Measurements from ENCODE around the gene CYP4Z1. TPM values are rescaled to one million over a fixed set of nuclear protein-coding genes. Genes with fewer than 3 reads are reported as not detected.
"Not testable (repeated sequence)": the region's sequence is repeated elsewhere in the genome, so short reads cannot be mapped to it uniquely, and the experiment has no call there.

CYP4Z1 gene
- total RNA-seq, 2 donors from 2014 or later, result 1.4 to 1.5 TPM

- DNase-seq (ENCODE audit: low spot score); intact Hi-C loops (cut with DNase I): not testable (repeated sequence)
These were observed 57.8 kb downstream of the CYP4Z1 start for GRCh38 chr1:47124834-47125233.

DNA sequence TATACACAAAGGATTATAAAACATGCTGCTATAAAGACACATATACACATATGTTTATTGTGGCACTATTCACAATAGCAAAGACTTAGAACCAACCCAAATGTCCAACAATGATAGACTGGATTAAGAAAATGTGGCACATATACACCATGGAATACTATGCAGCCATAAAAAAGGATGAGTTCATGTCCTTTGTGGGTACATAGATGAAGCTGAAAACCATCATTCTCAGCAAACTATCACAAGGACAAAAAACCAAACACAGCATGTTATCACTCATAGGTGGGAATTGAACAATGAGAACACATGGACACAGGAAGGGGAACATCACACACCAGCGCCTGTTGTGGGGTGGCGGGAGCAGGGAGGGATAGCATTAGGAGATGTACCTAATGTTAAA lies 60.0 kb downstream of the CYP4Z1 start:
- intact Hi-C loops (cut with DNase I), result not testable (repeated sequence)

GRCh38 chr1:47128221-47128620 lies 61.2 kb downstream of the CYP4Z1 start:
- no peak for DNase-seq (ENCODE audit: low spot score)
- intact Hi-C loops (cut with DNase I), result no loop called here

More for the DNA sequence above, 60.0 kb downstream of the CYP4Z1 start:
- not testable (repeated sequence) for DNase-seq (ENCODE audit: low spot score)

DNA sequence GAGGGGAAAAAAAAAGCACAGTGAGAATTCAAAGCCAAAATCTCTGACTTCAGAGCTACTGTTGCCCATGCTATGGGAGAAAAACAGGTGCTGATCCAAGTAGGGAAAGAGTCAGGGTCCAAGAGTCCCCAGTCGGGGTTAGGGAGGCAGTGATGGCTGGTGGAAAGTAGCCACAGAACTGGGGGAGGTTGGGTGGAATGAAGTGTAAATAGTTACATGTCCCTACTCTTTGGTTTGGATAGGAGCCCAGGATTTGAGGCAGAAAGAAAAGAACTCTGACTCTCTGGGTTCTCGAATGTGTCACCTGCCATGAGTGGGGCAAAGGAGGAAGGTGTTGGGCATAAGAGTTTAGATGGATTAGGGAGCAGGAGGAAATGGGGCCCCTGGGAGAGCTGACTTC lies 61.8 kb downstream of the CYP4Z1 start:
- DNase-seq (ENCODE audit: low spot score); intact Hi-C loops (cut with DNase I): not testable (repeated sequence)

- intact Hi-C loops (cut with DNase I); DNase-seq (ENCODE audit: low spot score): not testable (repeated sequence)
These were observed 62.6 kb downstream of the CYP4Z1 start for GRCh38 chr1:47129489-47130230.

GRCh38 chr1:47132665-47133064 lies 65.6 kb downstream of the CYP4Z1 start:
- intact Hi-C loops (cut with DNase I), result not testable (repeated sequence)

GRCh38 chr1:47137198-47137597 lies 70.2 kb downstream of the CYP4Z1 start, which contains the start of gene CYP4A22:
Gene CYP4A22 (plus strand): TSS chr1:47137441. CDS start chr1:47137486, 45 bp downstream.
- no peak for DNase-seq (ENCODE audit: low spot score)
- intact Hi-C loops (cut with DNase I), result no loop called here

More at GRCh38 chr1:47132665-47133064, 65.6 kb downstream of the CYP4Z1 start:
- not testable (repeated sequence) for DNase-seq (ENCODE audit: low spot score)

- intact Hi-C loops (cut with DNase I), result no loop called here
- DNase-seq (ENCODE audit: low spot score), result no peak
These were observed 71.0 kb downstream of the CYP4Z1 start for GRCh38 chr1:47137925-47138615.

DNA sequence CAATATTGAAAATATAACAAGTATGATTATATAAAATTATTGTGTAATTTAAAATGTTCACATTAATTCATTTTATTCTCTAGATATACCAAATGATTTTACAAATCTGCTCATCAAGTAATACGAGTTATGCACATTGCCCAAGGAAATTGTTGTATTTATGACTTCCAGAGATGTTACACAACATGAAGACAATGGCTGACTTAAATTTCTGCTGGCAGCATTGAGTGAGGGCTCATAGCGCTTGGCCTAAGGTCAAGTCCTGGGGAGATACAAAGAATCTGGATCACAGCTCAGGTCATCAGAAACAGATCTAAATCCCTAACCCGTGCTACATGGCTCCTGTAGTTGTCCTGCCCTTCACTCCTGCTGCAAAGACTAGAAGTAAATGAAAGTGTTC lies 73.3 kb downstream of the CYP4Z1 start:
- DNase-seq (ENCODE audit: low spot score); intact Hi-C loops (cut with DNase I): not testable (repeated sequence)

DNA sequence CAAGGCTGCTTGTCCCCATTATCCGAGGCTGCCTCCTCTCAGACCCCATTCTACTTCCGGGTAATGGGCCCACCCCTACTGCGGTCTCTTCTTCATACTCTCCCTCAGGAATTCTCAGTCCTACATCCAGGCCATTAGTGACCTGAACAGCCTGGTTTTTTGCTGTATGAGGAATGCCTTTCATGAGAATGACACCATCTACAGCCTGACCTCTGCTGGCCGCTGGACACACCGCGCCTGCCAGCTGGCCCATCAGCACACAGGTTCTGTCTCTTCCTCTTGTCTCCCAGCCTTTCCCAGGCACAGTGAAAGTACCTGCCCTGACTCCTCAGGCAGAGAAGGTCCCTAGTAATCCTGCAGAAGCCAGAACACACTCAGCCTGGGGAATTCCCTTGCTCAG lies 76.6 kb downstream of the CYP4Z1 start:
- DNase-seq (ENCODE audit: low spot score); intact Hi-C loops (cut with DNase I): not testable (repeated sequence)

GRCh38 chr1:47146495-47146894 lies 79.5 kb downstream of the CYP4Z1 start:
- DNase-seq (ENCODE audit: low spot score); intact Hi-C loops (cut with DNase I): not testable (repeated sequence)

GRCh38 chr1:47147047-47147785 lies 80.2 kb downstream of the CYP4Z1 start:
- intact Hi-C loops (cut with DNase I), result no loop called here
- DNase-seq (ENCODE audit: low spot score), result no peak

GRCh38 chr1:47149162-47149561 lies 82.1 kb downstream of the CYP4Z1 start:
- DNase-seq (ENCODE audit: low spot score); intact Hi-C loops (cut with DNase I): not testable (repeated sequence)

DNA sequence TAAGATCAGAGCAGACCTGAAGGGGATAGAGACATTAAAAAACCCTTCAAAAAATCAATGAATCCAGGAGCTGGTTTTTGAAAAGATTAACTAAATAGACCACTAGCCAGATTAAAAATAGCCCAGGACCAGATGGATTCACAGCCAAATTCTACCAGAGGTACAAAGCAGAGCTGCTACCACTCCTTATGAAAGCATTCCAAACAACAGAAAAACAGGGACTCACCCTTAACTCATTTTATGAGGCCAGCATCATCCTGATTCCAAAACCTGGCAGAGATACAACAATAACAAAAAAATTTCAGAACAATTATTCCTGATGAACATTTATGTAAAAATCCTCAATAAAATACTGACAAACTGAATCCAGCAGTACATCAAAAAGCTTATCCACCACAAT lies 89.4 kb downstream of the CYP4Z1 start:
- intact Hi-C loops (cut with DNase I); DNase-seq (ENCODE audit: low spot score): not testable (repeated sequence)

GRCh38 chr1:47157957-47158356 lies 90.9 kb downstream of the CYP4Z1 start:
- intact Hi-C loops (cut with DNase I); DNase-seq (ENCODE audit: low spot score): not testable (repeated sequence)

DNA sequence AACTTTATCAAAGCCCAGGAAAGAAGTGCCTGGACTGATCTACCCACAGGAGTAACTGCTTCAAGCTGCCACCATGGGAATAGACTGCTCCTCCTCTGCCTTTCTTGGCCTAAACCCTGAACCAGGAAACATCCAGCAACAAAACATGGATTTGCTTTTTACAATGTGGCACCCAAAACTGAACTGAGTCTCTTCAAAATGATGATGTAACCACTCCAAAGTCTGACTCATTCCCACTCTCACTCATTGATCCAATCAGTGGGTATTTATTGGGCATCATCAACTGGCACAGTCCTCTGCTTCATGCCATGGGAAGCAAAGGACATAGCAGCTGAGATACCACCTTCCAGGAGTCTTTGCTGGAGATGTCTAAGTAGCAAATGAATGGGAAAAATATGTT lies 93.7 kb downstream of the CYP4Z1 start:
- DNase-seq (ENCODE audit: low spot score), result no peak

DNA sequence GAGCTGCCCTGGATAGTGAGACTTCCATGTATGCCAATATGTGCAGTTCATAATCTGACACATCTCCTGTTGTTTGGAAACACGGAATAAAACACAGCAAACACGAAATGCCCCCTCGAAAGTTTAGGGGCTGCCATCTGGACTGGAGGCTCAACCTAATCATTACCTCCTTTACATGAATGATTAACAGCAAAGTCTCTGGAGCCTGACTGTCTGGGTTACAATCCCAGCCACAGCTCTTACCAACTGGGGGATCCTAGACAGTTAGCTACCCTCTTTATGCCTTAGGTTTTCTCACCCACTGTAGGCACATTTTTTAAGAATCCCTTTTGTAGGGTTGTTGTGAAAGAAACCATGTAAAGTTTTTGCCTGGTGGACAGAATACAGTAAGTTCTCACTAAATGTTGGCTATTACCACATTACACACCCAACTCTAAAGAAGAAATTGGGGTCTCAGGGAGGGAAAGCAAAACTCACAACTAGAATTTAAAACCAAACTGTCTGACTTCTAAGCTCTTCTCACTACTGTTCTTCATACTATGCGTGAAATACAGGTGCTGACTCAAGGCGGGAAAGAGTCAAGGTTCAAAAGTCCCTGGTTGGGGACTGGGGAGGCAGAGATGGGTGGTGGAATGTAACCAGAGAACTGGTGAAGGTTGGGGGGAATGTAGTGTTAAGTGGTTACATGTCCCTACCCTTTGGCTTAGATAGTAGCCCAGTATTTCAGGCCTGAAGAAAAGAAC lies 94.4 kb downstream of the CYP4Z1 start:
- DNase-seq (ENCODE audit: low spot score), result no peak
- intact Hi-C loops (cut with DNase I), result no loop called here

More for the DNA sequence above, 93.7 kb downstream of the CYP4Z1 start:
- intact Hi-C loops (cut with DNase I), result no loop called here

GRCh38 chr1:47164552-47164951 lies 97.5 kb downstream of the CYP4Z1 start:
- intact Hi-C loops (cut with DNase I), result no loop called here

More at GRCh38 chr1:47164552-47164951, 97.5 kb downstream of the CYP4Z1 start:
- DNase-seq (ENCODE audit: low spot score), result no peak

Data from posterior vena cava (tissue), 2 donors.